AG08395 (cell line): ENCODE data around the gene TBC1D14.
"Not testable (repeated sequence)": the region's sequence is repeated elsewhere in the genome, so short reads cannot be mapped to it uniquely, and the experiment has no call there.

ENCODE experiments used
- DNase-seq: peaks from one replicate; pipeline ENCODE4 v3.0.0; 2012; ENCODE audit warnings: mixed read lengths, low spot score

The TBC1D14 gene

DNA sequence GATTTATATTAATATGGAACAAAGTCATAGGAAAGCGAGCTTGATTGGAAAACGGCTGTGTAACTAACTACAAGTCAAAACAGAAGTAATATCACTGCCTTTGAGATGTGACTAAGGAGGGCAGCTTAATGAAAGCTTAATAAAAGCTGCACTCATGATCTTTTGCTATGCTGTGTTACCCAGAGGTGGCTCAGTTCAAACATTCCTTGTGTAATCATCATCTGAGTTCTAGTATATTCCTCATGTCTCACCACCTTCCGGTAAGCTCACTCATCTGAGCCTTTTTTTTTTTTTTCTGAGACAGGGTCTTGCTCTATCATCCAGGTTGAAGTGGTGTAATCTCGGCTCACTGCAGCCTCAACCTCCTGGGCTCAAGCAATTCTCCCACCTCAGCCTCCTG lies 153.2 kb downstream of the TBC1D14 start:
- DNase-seq, result no peak

DNA sequence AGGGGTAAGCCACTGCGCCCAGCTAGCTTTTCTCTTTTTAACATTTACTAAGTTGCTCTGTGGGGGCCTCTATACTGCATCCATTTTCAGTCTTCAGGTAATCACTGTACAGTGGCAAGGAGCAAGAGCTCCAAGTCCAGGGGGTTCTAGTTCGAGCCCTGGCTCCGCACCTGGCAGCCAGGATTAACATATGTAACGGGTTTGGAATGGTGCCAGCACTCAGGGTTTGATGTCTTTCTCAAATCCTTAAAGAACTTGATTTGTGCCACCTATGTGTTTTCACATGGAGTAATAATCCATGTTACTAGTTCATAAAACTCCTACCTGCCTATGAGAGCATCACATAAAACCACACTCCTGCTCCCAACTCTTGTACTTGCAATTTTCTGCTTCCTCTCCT lies 153.7 kb downstream of the TBC1D14 start:
- DNase-seq, result no peak

DNA sequence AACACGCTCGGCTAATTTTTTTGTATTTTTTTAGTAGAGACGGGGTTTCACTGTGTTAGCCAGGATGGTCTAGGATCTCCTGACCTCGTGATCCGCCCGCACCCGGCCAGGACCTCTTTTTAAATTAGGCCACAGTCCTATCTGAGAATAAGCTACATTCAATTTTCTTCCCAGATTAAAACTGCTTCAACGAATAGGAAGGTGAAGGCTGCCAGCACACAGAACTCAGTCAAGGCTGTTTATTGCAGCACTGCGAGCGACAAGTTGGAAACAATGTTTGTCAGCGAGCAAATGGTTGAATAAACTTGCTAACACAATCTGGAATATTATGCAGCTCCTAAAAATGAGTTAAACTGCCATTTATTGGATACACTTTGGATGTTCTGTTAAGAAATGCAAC lies 156.4 kb downstream of the TBC1D14 start:
- no peak for DNase-seq

DNA sequence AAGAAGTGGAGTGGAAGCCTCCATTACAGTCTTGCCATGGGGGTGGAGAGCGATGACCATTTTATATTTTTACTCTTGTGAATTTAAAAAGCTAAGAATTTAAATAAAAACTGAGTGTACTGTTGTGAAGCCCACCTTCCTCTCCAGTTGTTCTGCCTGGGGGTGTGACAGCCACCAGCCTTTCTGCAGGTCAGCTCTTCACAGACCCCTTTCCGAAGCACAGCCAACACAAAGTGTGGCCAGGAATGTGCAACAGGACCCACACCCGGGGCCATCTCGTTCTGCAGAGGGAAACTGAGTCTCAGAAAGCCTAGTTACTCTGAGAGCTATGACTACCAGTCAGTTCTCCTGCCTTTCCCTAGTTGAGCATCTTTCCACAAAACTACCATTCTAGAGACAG lies 156.9 kb downstream of the TBC1D14 start:
- DNase-seq, result no peak

DNA sequence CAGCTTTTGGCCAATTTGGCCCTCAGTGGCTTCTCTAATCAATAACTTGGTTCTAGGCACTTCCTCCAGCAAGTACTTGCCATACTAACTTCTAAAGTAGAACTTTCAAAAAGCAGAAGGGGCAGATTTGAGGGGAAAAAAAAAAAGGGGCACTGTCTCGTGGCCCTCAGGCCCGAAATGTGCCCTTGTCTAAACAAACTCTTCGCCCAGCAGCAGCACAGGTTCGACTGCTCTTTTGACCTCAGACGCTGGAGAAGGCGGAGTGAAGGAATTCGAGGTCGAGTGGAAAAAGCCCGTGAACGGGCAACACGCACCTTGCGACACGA lies 157.5 kb downstream of the TBC1D14 start:
- DNase-seq, result no peak

DNA sequence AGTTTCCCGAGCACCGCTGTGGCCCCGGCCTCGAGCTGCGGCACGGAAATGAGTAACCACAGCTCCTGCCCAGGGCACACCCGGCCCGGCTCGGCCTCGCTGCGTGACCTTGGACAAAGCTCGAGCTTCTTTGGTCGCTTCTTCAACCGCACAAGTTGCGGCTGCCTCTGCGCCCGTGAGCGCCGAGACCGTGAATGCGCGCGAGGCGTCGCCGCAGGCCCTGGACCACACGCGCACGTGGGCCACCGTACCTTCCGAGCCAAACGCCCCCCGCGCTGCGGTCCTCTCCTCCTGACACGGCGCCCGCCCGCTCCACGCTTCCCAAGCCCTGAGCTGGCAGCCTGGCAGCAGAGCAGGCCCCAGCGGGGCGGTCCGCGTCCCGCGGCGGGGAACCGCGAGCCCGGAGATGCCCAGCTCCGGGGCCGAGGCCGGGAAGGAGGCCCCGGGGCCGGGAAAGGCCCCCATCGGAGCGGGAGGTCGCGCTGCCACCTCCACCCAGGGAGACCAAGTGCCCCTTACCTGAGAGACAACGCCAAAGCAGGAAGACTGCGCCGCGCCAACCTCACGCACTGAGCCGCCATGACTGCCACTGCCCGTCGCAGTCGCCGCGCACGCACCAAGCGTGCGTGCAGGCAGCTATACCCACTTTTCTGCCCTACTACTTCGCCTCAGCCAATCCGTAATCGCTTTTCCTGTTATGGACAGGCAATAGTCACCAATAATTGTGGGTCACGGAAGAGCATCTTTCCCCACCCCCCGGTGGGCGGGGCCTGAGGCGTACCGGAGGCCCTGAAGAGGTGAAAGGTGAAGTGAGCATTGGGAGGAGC lies 158.0 kb downstream of the TBC1D14 start, which contains the start of gene GRPEL1:
Gene GRPEL1, minus strand, starts transcription at position 613 of the 827 bp plus-strand sequence. Its CDS starts 32 bp downstream, at position 581.
- peak; percentile 99 for DNase-seq

DNA sequence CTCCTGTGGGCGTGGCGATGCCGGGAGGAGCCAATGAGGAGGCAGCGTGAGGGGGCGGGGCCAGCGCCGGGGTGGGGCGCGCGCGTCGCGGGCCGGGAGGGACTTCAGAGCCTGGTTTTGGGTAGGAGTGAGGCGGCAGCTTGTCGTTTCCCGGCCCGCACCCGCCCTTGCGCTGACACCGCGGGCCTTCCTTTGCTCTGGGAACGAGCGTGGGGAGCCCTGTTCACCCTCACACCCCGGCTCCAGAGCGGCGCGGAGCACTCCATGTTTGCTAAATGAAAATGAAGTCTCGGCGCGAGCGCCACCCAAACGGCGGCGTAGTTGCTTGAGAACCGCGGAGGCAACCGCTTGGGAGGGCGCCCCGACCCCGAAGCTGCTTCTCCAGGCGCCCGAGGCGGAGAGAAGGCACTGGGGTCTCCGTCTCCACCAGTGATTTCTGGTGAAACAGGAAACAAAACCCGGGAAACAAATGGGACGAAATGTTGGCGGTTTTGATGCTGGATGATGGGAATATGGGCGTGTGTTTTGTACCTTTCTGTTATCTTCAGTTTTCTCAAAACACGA lies 158.7 kb downstream of the TBC1D14 start:
- no peak for DNase-seq

DNA sequence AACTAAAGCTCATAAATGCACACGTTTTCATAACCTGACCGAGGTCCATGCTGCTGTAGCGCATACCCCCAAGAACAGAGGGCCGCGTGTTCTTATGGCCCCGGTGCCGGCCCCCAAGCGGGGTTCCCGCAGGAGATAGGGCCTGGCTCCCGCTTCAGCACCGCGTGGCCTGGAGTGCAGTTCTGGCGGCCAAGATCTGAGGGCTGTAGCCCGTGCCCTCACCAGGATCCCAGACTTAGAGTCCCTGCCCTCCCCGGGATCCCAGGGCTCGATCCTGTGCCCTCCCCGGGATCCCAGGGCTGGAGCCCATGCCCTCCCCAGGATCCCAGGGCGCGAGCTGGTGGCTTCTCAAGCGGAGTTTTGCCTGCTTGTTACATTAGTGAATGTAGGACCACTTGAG lies 159.3 kb downstream of the TBC1D14 start:
- no peak for DNase-seq

DNA sequence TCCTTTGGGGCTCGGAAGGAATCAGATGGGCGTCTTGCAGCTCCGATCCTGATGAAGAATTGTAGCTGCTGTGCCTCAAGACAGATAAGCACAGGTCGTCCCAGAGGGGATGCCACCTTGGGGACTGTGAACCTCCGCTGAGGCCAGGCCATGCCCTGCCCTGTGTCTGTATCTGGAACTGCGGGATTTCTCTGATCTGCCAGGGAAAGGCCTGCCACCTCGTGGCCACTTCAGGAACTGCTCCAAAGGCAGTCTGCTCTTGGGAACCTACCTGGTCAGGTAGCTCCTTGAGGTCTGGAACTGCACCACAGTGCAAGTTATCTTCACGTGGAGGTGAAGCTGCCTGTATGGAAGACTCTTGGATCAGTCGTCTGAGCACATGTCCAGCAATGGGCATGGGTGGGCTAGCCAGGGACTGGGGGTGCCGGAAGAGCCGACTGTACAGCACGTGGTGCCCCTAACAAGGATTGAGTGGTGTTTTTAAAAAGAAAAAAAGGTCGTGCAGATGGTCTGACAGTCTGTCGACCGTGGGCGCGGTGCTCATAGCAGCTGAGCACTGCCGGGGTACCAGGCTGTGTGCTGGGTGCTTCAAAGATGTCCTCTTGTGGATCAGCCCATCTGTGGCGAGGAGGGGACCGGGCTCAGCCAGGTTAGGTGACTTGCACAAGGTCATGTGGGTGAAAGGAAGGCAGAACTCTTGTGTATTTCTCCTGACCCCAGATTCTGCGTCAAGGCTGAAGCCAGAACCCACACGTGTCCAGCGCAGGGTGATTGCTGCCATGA lies 161.3 kb downstream of the TBC1D14 start:
- peak; percentile 69 for DNase-seq

DNA sequence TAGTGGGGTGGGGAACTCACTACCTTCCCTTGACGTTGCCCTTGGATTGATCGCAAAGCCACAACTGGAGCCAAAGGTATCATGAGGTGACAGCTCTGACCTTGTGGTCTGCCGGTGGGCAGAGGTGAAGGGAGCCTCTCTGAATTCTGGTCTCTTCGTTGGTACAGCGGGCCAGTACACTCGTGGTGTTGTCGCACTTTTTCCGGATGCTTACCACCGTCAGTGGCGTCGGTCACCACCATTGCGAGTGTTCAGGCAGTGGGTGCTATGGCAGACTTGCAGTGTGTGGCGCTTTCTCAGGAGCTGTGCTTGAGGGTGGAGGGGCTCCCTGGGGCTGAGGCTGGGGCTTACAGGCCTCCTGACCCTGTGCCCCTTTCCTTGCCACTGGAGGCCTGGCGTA lies 163.4 kb downstream of the TBC1D14 start:
- no peak for DNase-seq

DNA sequence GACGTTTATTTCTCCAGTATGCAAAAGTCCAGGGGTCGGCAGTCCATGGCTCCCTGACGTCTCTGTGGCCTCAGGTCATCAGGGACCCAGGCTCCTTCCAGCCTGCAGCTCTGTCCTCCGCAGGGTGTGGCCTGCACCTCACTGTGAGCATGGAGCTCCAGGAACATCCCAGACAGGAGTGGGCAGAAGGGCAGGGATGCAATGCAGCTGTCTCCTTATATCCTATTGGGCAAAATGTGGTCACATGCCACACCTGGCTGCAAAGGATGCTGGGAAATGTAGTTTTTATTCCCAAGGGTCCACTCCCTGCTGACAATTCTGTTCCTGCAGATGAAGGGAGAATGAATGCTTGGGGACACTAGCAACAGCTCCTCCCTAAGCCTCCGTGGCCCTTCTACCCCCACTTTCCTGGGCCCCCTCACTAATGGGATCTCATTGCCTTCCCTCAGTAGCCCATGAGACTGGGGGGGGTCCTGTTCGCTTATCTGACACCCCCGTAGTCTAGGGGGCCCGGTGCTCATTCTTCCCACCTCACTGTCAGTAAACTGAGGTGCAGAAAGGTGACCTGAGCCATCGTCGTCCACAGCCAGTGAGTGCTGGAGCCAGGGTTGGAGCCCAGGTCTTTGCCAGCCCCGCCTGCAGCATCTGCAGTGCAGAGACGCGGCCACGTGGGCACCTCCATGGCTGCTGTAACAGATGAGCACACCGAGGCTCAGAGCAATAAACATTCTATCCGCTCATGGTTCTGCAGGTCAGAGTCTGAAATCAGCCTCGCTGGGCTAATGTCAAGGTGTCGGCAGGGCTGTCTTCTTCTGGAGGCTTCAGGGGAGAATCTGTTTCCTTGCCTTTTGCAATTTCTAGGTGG lies 164.1 kb downstream of the TBC1D14 start:
- DNase-seq, result peak; percentile 64

DNA sequence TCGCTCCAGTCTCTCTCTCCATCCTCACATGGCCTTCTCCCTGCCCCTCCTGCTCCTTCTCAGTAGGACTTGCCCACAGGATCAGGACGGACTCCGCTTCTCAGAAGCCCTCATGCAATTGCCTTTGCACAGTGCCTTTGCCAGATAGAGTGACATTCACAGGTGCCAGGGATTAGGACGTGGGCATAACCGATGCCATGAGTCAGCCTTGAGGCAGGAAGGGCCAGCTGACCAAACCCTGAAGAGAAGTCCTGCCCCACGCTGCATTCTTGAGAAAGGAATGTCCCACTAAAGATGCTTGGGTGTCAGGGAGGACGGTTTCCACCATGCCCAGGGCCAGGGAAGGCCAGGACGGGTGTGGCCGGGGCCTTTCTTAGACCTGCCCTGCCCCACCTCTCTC lies 164.8 kb downstream of the TBC1D14 start:
- peak; percentile 32 for DNase-seq

DNA sequence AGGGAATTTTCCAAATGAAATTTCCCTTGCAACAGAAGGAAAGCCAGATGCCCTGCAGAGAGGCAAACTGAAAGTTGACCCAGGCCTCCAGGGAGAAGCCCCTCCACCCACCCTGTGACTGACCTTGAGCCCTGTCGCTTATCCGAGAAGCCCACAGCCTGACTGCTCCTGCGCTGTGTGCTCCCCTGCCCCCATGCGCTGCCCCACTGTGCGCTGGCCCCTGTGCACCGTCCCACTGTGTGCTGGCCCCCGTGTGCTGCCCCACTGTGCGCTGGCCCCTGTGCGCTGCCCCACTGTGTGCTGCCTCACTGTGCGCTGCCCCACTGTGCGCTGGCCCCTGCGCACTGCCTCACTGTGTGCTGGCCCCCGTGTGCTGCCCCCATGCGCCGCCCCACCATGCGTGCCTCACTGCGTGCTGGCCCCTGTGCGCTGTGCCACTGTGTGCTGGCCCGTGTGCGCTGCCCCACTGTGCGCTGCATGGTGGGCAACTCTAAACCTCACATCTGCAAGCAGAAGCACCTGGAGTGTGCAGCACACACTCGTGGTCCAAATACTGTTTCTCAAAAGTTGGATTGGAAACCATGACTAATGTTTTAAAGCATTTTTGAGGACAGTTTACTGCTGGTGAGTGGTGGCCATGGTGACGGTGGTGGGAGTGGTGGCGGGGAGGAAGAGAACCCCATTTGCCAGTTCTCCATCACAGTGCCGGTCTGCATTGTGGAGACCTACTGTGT lies 166.5 kb downstream of the TBC1D14 start:
- DNase-seq, result peak; percentile 48

DNA sequence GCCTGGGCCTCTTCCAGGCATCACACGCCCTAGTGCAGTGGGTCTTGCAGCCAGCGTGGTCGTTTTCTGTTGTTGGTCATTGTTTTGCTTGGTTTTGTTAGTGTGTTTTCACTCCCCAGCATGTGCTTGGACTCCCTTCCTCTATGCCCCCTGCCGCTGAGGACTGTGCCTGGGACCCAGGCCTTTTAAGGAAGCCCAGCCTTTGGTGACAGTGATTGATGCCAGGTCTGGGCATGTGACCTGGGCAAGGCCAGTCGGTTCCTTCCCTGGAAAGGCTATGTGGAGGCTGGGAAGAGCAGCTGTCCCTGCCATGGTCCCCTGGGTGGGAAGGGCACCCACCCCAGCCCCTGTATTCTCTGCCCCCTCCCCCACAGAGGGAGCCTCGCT lies 167.1 kb downstream of the TBC1D14 start:
- no peak for DNase-seq

DNA sequence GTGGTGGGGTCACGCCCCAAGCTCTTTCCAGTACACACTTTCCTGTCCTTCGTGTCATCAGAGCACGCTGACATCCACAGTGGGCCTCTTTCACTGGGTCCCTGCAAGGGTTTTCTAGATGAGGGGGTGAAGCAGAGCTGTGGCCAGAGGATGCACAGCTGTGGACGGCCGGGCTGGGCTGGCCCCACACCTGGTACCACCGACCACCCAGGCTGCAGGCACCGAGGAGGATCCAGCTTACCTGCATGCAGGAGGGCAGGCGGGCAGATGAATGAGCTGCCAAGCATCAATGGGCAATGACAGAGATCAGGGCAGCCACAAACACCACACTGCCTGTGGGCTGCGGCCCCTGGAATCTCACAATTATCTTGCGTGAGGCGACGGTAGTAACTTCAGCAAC lies 167.7 kb downstream of the TBC1D14 start:
- DNase-seq, result no peak

DNA sequence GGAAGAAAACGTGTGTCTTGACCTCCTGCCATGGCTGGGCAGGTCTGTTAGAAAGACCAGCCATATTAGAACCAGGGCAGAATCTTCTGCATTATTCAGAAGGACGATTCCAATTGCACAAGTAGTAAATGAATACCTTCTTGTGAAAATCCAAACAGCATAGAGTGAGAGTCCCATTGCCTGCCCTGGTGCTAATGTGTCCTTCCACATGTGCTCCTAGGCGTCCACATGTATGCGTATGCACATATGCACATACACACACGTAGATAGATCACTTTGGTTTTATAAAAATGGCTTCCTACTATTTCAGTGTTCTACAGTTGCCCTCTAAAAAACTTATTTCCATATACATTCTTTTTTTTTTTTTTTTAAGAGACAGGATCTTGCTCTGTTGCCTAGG lies 168.4 kb downstream of the TBC1D14 start:
- DNase-seq, result no peak

DNA sequence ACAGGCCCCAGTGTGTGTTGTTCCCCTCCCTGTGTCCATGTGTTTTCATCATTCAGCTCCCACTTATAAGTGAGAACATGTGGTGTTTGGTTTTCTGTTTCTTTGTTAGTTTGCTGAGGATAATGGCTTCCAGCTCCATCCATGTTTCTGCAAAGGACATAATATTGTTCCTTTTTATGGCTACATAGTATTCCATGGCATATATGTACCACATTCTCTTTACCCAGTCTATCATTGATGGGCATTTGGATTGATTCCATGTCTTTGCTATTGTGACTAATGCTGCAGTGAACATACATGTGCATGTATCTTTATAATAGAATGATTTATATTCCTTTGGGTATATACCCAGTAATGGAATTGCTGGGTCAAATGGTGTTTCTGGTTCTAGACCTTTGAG lies 169.9 kb downstream of the TBC1D14 start:
- DNase-seq, result not testable (repeated sequence)

DNA sequence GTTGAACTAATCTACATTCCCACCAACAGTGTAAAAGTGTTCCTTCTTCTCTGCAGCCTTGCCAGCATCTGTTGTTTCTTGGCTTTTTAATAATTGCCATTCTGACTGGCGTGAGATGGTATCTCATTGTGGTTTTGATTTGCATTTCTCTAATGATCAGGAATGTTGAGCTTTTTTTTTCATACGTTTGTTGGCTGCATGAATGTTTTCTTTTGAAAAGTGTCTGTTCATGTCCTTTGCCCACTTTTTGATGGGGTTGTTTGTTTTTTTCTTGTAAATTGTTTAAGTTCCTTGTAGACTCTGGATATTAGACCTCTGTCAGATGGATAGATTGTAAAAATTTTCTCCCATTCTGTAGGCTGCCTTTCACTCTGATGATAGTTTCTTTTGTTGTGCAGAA lies 170.3 kb downstream of the TBC1D14 start:
- DNase-seq, result not testable (repeated sequence)
